IMR-90 (cell line): ENCODE measurements around the gene TDP2. TPM values are rescaled to one million over a fixed set of nuclear protein-coding genes. Genes with fewer than 3 reads are reported as not detected.

ENCODE experiments used
- ATAC-seq: fragments of 200-7000 bp; cut with Tn5 transposase; 2 replicates; pipeline ENCODE4 v1.9.1; 2020; ENCODE audit warnings: low read depth, mild to moderate bottlenecking, moderate library complexity
- BruUV-seq: library from RNA; stranded (reverse); fragments of 400-500 nt; replicated peaks from 2 replicates; lab custom pipeline; 2021; lab: Mats Ljungman, UMichigan
- CTCF ChIA-PET: fragments of 300-600 bp; formaldehyde crosslinking; extraction: SDS; loops from one replicate; lab custom pipeline; 2021; ENCODE audit warnings: antibody characterized with exemption; lab: Yijun Ruan, JAX
- POLR2A ChIA-PET: fragments of 300-600 bp; sonication (Branson Sonifier 250); formaldehyde crosslinking; loops from one replicate; lab custom pipeline; 2022; ENCODE audit warnings: antibody characterized with exemption; ENCODE audit not compliant: unreplicated experiment; lab: Charles Lee
- DNase-seq: peaks from one replicate; pipeline ENCODE4 v3.0.0; 2013
- H2AFZ ChIP-seq: replicated peaks from 2 replicates; pipeline ENCODE3; 2013; ENCODE audit warnings: low read length, mild to moderate bottlenecking; ENCODE audit not compliant: poor library complexity
- H2AK5ac ChIP-seq: 2 replicates; pipeline ENCODE4 v1.6.1; 2013; ENCODE audit warnings: low read depth, low read length, inconsistent platforms
- H2AK9ac ChIP-seq: replicated peaks from 2 replicates; pipeline ENCODE3; 2013; ENCODE audit warnings: mild to moderate bottlenecking, low read depth, low read length, moderate library complexity; ENCODE audit not compliant: poor library complexity
- H2BK120ac ChIP-seq: 2 replicates; pipeline ENCODE4 v1.6.1; 2013; ENCODE audit warnings: low read depth, low read length, inconsistent platforms
- H2BK15ac ChIP-seq: 3 replicates; pipeline ENCODE4 v1.6.1; 2013; ENCODE audit warnings: low read depth, low read length, inconsistent platforms
- H2BK20ac ChIP-seq: 2 replicates; pipeline ENCODE4 v1.6.1; 2013; ENCODE audit warnings: low read depth, mild to moderate bottlenecking, inconsistent platforms, low read length, moderate library complexity
- H2BK5ac ChIP-seq: 2 replicates; pipeline ENCODE4 v1.6.1; 2013; ENCODE audit warnings: mild to moderate bottlenecking, low read depth, low read length, inconsistent platforms; ENCODE audit not compliant: poor library complexity, severe bottlenecking
- H3K14ac ChIP-seq: replicated peaks from 2 replicates; pipeline ENCODE4 v1.6.1; 2013; ENCODE audit warnings: low read depth, low read length, inconsistent platforms
- H3K18ac ChIP-seq: 2 replicates; pipeline ENCODE4 v1.6.1; 2013; ENCODE audit warnings: low read depth, low read length, control low read depth
- H3K23ac ChIP-seq: 2 replicates; pipeline ENCODE4 v1.6.1; 2013; ENCODE audit warnings: low read depth, low read length, inconsistent platforms
- H3K27ac ChIP-seq: 2 replicates; pipeline ENCODE4 v1.5.1; 2013; ENCODE audit warnings: mild to moderate bottlenecking, control low read depth, low read length; ENCODE audit not compliant: insufficient read depth
- H3K27me3 ChIP-seq: 2 replicates; pipeline ENCODE4 v1.6.1; 2013; ENCODE audit warnings: low read length; ENCODE audit not compliant: control insufficient read depth, insufficient read depth
- H3K36me3 ChIP-seq: 2 replicates; pipeline ENCODE4 v1.6.1; 2013; ENCODE audit warnings: low read length, mixed read lengths; ENCODE audit not compliant: control insufficient read depth, insufficient read depth
- H3K4ac ChIP-seq: 2 replicates; pipeline ENCODE4 v1.6.1; 2013; ENCODE audit warnings: low read depth, low read length, inconsistent platforms
- H3K4me1 ChIP-seq: 2 replicates; pipeline ENCODE4 v1.6.1; 2013; ENCODE audit warnings: low read length, mixed read lengths; ENCODE audit not compliant: control insufficient read depth, insufficient read depth
- H3K4me2 ChIP-seq: 2 replicates; pipeline ENCODE4 v1.6.1; 2013; ENCODE audit warnings: low read depth, mild to moderate bottlenecking, control low read depth, low read length, moderate library complexity
- H3K4me3 ChIP-seq: 2 replicates; pipeline ENCODE4 v1.5.1; 2013; ENCODE audit warnings: low read depth, mild to moderate bottlenecking, control low read depth, low read length, moderate library complexity; ENCODE audit not compliant: insufficient read depth
- H3K56ac ChIP-seq: 2 replicates; pipeline ENCODE4 v1.6.1; 2013; ENCODE audit warnings: low read length, inconsistent platforms; ENCODE audit not compliant: insufficient read depth; ENCODE audit errors: extremely low read depth
- H3K79me1 ChIP-seq, 2 experiments: 2 replicates each; pipeline ENCODE4 v1.6.1; 2013; ENCODE audit warnings: low read length in 2 of 2, inconsistent platforms in 1 of 2, low read depth in 1 of 2
- H3K9ac ChIP-seq: 2 replicates; pipeline ENCODE4 v1.6.1; 2013; ENCODE audit warnings: low read depth, low read length, control low read depth
- H3K9me1 ChIP-seq: 2 replicates; pipeline ENCODE4 v1.6.1; 2013; ENCODE audit warnings: low read length, inconsistent platforms; ENCODE audit not compliant: insufficient read depth
- H3K9me3 ChIP-seq: 2 replicates; pipeline ENCODE4 v1.6.1; 2013; ENCODE audit warnings: low read length; ENCODE audit not compliant: control insufficient read depth, insufficient read depth
- H4K20me1 ChIP-seq: 2 replicates; pipeline ENCODE4 v1.6.1; 2013; ENCODE audit warnings: low read length, inconsistent platforms; ENCODE audit not compliant: insufficient read depth
- H4K5ac ChIP-seq: 2 replicates; pipeline ENCODE4 v1.6.1; 2013; ENCODE audit warnings: mild to moderate bottlenecking, low read depth, low read length, control low read depth
- H4K8ac ChIP-seq, 2 experiments: 2 replicates each; pipeline ENCODE4 v1.6.1; 2013; ENCODE audit warnings: low read depth in 2 of 2, low read length in 2 of 2, control low read depth in 1 of 2, inconsistent platforms in 1 of 2
- H4K91ac ChIP-seq: 2 replicates; pipeline ENCODE4 v1.6.1; 2013; ENCODE audit warnings: low read depth, low read length, inconsistent platforms; ENCODE audit not compliant: insufficient read depth
- BHLHE40 ChIP-seq: fragments of 150-350 bp; IDR thresholded peaks from 2 replicates; pipeline ENCODE4 v1.6.1; 2016; ENCODE audit warnings: mild to moderate bottlenecking, low read depth, low read length
- CHD1 ChIP-seq: IDR thresholded peaks from 2 replicates; pipeline ENCODE4 v1.6.1; 2012; ENCODE audit warnings: low read depth, low read length, improper control_type of control experiment
- WGBS, 2 experiments: methylation state at CpG; one replicate each; pipeline versions ENCODE4 v1.1.5 to v1.1.7; 2013; ENCODE audit warnings: missing lambda C conversion rate in 2 of 2; ENCODE audit not compliant: insufficient read length in 1 of 2; ENCODE audit errors: extremely low coverage in 2 of 2; 5-methylcytosine and 5-hydroxymethylcytosine counted together
- dilution Hi-C: fragments of 300-500 bp; cut with HindIII; formaldehyde crosslinking; loops from one replicate; pipeline ENCODE4 v1.14.3; 2018; ENCODE audit warnings: low sequenced_read_pairs; ENCODE audit not compliant: unreplicated experiment
- in situ Hi-C: fragments of 300-500 bp; cut with MboI; formaldehyde crosslinking; loops from 3 replicates; pipeline ENCODE4 v1.14.3; 2019; ENCODE audit warnings: low sequenced_read_pairs, inconsistent platforms, mixed read lengths
- intact Hi-C: fragments of 100-400 bp; cut with micrococcal nuclease; formaldehyde crosslinking; loops from 2 replicates; pipeline ENCODE4 v1.10.0; 2022
- polyA plus RNA-seq, 3 experiments: library from polyadenylated mRNA; depleted of rRNA; stranded (reverse); fragments of >200 nt; gene quantifications; 2 replicates each; pipeline ENCODE4 v1.2.3, GENCODE V29; 2012; ENCODE audit warnings: low replicate concordance in 1 of 3
- total RNA-seq: library from RNA; depleted of rRNA; stranded (reverse); fragments of >200 nt; gene quantifications from 2 replicates; pipeline ENCODE4 v1.2.3, GENCODE V29; 2012

Gene TDP2
- total and polyA plus RNA-seq, 2 of the 4 experiments (the other 2 are of a cell fraction) = 13.6 to 22.8 TPM

- BruUV-seq = no TSS peak
- H3K4me1 ChIP-seq = no peaks in the 10 kb centered on the region
- H2BK5ac ChIP-seq = no peak overlapping the region
- POLR2A ChIA-PET = no interaction called here
- no peak overlapping the region for H2AK5ac ChIP-seq
- ATAC-seq = no peak
- H2AK9ac ChIP-seq = no peak overlapping the region
- no peak overlapping the region for H3K23ac ChIP-seq
- no peak overlapping the region for H3K18ac ChIP-seq
- no peak overlapping the region for H4K8ac ChIP-seq
- H2AFZ ChIP-seq = no peak overlapping the region
- H3K9me1 ChIP-seq = no peaks in the 10 kb centered on the region
- no peak overlapping the region for H4K91ac ChIP-seq
- H3K9ac ChIP-seq = no peak overlapping the region
- no peak overlapping the region for H3K56ac ChIP-seq
- no peak overlapping the region for H3K14ac ChIP-seq
- H3K27me3 ChIP-seq = no peaks in the 10 kb centered on the region
- TF ChIP-seq BHLHE40 (no peak), CHD1 (no peak)
- dilution Hi-C loops (no loop called here), in situ Hi-C loops (no loop called here), intact Hi-C loops (no loop called here)
- DNase-seq = no peak
- no peaks in the 10 kb centered on the region for H3K9me3 ChIP-seq
- no peak overlapping the region for H2BK15ac ChIP-seq
- H3K4ac ChIP-seq = no peak overlapping the region
- no peak overlapping the region for H2BK20ac ChIP-seq
- H4K20me1 ChIP-seq = no peaks in the 10 kb centered on the region
- H3K4me3 ChIP-seq = no peak overlapping the region
- no peaks in the 10 kb centered on the region for H3K36me3 ChIP-seq
- no peaks in the 10 kb centered on the region for H3K79me1 ChIP-seq
- no CpG with 5 or more reads among the region's 3 CpGs for WGBS, 2 experiments
- no peak overlapping the region for H3K4me2 ChIP-seq
- no peak overlapping the region for H4K5ac ChIP-seq
- CTCF ChIA-PET = interaction anchor here (0.6 kb wide), 1 partner anchor 21 kb away, joined by 3 read pairs; no protein-coding TSS in a partner anchor
- no peak overlapping the region for H2BK120ac ChIP-seq
- no peak overlapping the region for H3K27ac ChIP-seq
Measured at GRCh38 chr6:24620637-24621036, 46.1 kb downstream of the TDP2 start.
